GM12872 (cell line): ENCODE measurements around the gene ZNF165.

Experiments
- CTCF ChIP-seq: IDR thresholded peaks from 3 replicates; pipeline ENCODE4 v1.5.1; 2011; ENCODE audit warnings: low read depth, mild to moderate bottlenecking, low read length, moderate library complexity; ENCODE audit not compliant: insufficient read depth

The ZNF165 gene

GRCh38 chr6:28107506-28107905 lies 27.1 kb downstream of the ZNF165 start:
- no peak for TF ChIP-seq CTCF

- TF ChIP-seq CTCF = no peak
Observed at GRCh38 chr6:28111964-28112363, 31.6 kb downstream of the ZNF165 start.

- no peak for TF ChIP-seq CTCF
Observed at GRCh38 chr6:28115799-28116198, 35.4 kb downstream of the ZNF165 start.

- TF ChIP-seq CTCF = no peak
Observed at GRCh38 chr6:28117386-28118050, 37.1 kb downstream of the ZNF165 start.

- TF ChIP-seq CTCF = no peak
Observed at GRCh38 chr6:28118217-28118616, 37.8 kb downstream of the ZNF165 start.

- no peak for TF ChIP-seq CTCF
Observed at GRCh38 chr6:28121876-28122275, 41.5 kb downstream of the ZNF165 start.

GRCh38 chr6:28124350-28124970 lies 44.1 kb downstream of the ZNF165 start, which contains the start of gene ZSCAN16:
TSS of gene ZSCAN16 (plus strand) at chr6:28124609. CDS start at chr6:28125444, 835 bp downstream.
- TF ChIP-seq CTCF = no peak
